GM19455 (cell line): ENCODE results near the gene SLC29A3.

Experiments used
- ATAC-seq: cut with Tn5 transposase; IDR thresholded peaks from one replicate; pipeline ENCODE4 v1.9.1; 2021; ENCODE audit not compliant: unreplicated experiment

Gene SLC29A3

GRCh38 chr10:71390921-71391690 is 72.0 kb downstream of the SLC29A3 start:
- no peak for ATAC-seq

GRCh38 chr10:71391701-71392100 is 72.6 kb downstream of the SLC29A3 start:
- no peak for ATAC-seq

GRCh38 chr10:71392292-71392691 is 73.2 kb downstream of the SLC29A3 start:
- no peak for ATAC-seq

- ATAC-seq = no peak
Measured at GRCh38 chr10:71392791-71393781, 74.0 kb downstream of the SLC29A3 start.

- no peak for ATAC-seq
Measured at GRCh38 chr10:71393841-71394475, 74.9 kb downstream of the SLC29A3 start.

- ATAC-seq = no peak
Measured at GRCh38 chr10:71394926-71395562, 76.0 kb downstream of the SLC29A3 start.

- ATAC-seq = no peak
Measured at GRCh38 chr10:71395621-71396020, 76.6 kb downstream of the SLC29A3 start.

GRCh38 chr10:71396084-71396710 is 77.1 kb downstream of the SLC29A3 start:
- no peak for ATAC-seq

- no peak for ATAC-seq
Measured at GRCh38 chr10:71396711-71397295, 77.7 kb downstream of the SLC29A3 start, which contains the start of gene CDH23. Gene CDH23, plus strand, starts transcription at chr10:71396920. Its CDS starts 42,912 bp downstream, at chr10:71439832.

- ATAC-seq = no peak
Measured at GRCh38 chr10:71397296-71398212, 78.5 kb downstream of the SLC29A3 start.

- no peak for ATAC-seq
Measured at GRCh38 chr10:71398976-71399375, 79.9 kb downstream of the SLC29A3 start.

GRCh38 chr10:71399946-71400345 is 80.9 kb downstream of the SLC29A3 start:
- no peak for ATAC-seq

- ATAC-seq = no peak
Measured at GRCh38 chr10:71401056-71401455, 82.0 kb downstream of the SLC29A3 start.

GRCh38 chr10:71402005-71402404 is 82.9 kb downstream of the SLC29A3 start:
- no peak for ATAC-seq

- ATAC-seq = no peak
Measured at GRCh38 chr10:71404503-71405295, 85.6 kb downstream of the SLC29A3 start.

- ATAC-seq = no peak
Measured at GRCh38 chr10:71406878-71407277, 87.8 kb downstream of the SLC29A3 start.

GRCh38 chr10:71408436-71409225 is 89.6 kb downstream of the SLC29A3 start:
- no peak for ATAC-seq
